ENCODE results near the gene KCNH4.

Gene KCNH4

DNA sequence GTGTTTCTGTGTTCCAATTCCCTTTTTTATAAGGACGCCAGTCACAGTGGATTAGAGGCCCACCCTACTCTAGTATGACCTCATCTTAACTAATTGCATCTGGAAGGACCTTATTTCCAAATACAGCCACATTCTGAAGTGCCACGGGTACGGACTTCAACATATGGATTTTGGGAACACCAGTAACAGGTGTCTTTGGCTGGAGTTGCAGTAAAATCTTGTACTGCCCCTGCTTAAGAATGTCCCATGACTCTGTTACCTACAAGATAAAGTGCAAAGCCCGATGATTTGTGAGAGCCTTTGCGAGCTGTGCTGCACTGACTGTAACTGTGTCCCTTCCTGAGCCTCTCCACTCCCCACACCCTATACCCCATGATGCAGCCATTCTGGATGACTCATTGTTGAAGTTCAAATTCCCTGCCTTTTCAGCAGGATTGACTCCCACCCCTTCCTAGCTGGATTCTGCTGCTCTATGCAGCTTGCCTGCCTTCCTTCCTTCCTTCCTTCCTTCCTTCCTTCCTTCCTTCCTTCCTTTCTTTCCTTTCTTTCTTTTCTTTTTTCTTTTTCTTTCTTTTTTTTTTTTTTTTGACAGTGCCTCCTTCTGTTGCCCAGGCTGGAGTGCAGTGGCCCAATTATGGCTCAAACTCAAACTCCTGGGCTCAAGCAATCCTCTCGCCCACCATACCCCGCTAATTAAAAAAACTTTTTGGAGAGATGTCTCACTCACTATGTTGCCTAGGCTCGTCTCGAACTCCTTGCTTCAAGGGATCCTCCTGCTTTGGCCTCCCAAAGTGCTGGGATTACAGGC is 2.2 kb upstream of the KCNH4 start:
- in situ Hi-C loops (cut with HindIII; ENCODE audit: low pct_ligation_motif_present, low pct_unique_long_range_greater_than_20kb, low sequenced_read_pairs) = no loop called here
- peak; percentile 53 for DNase-seq

DNA sequence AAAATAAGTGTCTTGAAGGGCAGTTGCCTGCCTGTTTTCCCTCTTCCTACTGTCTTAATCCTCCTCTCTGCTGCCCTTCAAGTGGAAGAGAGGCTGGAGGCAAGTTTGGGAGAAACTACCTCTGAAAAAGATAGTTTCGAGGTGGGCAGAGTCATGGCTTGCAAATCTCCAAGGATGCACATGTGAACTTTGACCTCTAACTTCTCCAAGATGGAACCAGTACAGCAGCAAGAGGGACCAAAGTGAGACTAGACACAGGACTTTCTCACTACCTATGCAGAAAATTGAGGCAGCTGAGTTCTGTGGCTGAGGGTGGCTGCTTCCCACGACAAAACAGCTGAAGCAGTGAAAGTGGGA is 887 bp upstream of the KCNH4 start:
- in situ Hi-C loops (cut with HindIII; ENCODE audit: low pct_ligation_motif_present, low pct_unique_long_range_greater_than_20kb, low sequenced_read_pairs) = no loop called here
- DNase-seq = no peak

DNA sequence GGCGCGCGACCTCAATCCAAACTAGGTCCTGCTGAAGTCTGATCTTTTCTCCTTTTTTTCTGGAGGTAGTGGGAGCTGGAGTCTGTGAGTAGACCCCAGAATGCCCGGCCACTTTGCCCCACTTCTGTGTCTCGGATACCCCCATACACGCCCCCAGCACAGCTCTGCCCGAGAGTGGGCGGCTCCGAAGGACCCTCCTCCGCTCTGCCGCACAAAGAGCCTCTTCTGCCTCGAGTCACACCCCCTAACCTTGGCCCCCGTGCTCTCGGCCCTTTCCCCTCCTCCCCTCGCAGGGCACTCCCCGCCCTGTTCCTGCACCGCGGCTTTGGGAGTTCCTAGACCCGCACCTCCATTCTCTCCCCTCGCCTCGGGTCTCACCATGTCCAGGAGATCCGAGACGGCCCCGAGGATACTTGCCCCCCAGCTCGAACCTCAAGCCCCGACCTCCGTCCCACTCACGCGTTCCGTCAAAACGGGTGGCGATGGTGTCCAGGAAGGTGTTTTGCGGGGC is 476 bp downstream of the KCNH4 start:
- in situ Hi-C loops (cut with HindIII; ENCODE audit: low pct_ligation_motif_present, low pct_unique_long_range_greater_than_20kb, low sequenced_read_pairs) = no loop called here
- no peak for DNase-seq

DNA sequence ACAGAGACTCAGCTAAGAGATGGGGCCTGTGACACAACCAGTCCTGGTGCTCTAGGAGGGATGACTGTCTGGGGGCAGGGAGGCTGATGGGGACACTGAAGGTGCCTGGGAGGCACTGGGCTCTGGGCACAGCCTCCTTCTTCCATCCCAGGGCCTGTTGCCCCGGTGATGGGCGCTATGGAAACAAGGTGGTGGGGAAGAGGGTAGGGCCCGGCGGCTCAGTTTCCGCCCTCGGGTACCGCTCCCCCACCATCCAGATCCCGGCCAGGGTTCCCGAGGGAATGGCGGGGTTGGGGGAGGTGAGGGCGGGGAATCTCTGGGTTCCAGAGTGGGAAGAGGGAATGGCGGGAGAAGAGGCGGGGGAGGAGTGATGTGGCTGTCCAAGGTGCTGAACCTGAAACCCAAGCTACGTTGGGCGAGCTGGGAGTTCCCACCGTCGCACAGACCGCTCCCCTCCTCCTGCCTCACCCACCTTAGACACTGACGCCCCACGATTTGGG is 981 bp downstream of the KCNH4 start:
- DNase-seq = peak; percentile 67
- in situ Hi-C loops (cut with HindIII; ENCODE audit: low pct_ligation_motif_present, low pct_unique_long_range_greater_than_20kb, low sequenced_read_pairs) = no loop called here

DNA sequence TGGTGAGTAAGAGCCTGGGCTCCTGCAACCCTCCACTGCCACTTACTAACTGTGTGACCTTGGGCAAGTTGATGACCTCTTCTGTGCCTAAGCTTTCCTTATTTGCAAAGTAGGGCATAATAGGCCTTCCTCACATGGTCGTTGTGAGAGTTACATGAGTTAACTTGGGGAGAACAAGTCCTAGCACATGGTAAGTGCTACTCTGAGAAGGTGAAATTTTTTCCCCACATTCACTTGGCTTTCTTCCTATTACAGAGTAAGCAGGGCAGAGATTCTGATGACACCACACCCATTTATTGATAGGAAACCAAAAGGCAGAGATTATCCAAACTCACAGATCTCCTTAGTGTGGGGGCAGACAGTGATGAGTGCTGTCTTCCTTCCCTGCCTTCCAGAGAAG is 1.6 kb downstream of the KCNH4 start:
- in situ Hi-C loops (cut with HindIII; ENCODE audit: low pct_ligation_motif_present, low pct_unique_long_range_greater_than_20kb, low sequenced_read_pairs) = no loop called here

DNA sequence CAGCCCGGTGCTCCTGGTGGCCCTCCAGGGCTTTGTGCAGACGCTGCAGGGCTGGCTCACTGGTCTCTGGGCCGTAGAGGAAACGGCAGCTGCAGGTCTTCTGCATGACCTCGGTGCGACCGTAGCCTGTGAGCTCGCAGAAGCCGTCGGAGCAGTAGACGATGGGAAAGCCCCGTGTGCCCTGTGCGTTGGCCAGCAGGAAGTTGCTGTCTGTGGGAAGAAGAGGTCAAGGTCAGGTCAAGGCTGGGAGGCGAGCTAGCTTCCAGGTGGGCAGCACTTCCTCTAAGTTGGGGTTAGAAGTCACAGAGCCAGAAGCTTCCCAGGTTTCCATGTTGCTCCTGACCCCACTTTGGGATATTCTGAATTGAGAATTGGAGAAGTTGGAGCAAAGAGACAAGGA is 2.1 kb downstream of the KCNH4 start:
- no peak for DNase-seq

More for the DNA sequence above, 1.6 kb downstream of the KCNH4 start:
- no peak for DNase-seq

DNA sequence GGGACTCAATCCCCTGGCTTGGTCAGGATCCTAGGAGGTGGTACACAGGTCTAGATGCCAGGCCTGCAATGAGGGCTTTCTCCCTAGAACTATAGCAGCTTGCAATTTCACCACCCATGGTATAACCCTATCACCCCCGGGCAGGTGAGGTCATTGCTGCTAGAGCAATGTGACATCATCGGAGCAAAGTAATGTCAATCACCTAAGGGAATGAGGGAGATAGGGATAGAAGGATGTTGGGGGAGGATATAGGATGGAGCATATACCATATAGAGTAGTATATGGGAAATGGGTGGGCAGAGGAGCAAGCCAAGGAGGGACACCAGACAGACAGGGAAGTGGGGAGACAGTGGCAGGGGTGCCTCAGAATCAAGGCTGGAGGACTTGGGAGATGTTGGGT is 3.3 kb downstream of the KCNH4 start:
- in situ Hi-C loops (cut with HindIII; ENCODE audit: low pct_ligation_motif_present, low pct_unique_long_range_greater_than_20kb, low sequenced_read_pairs) = no loop called here
- no peak for DNase-seq

More for the DNA sequence above, 2.1 kb downstream of the KCNH4 start:
- in situ Hi-C loops (cut with HindIII; ENCODE audit: low pct_ligation_motif_present, low pct_unique_long_range_greater_than_20kb, low sequenced_read_pairs) = no loop called here

DNA sequence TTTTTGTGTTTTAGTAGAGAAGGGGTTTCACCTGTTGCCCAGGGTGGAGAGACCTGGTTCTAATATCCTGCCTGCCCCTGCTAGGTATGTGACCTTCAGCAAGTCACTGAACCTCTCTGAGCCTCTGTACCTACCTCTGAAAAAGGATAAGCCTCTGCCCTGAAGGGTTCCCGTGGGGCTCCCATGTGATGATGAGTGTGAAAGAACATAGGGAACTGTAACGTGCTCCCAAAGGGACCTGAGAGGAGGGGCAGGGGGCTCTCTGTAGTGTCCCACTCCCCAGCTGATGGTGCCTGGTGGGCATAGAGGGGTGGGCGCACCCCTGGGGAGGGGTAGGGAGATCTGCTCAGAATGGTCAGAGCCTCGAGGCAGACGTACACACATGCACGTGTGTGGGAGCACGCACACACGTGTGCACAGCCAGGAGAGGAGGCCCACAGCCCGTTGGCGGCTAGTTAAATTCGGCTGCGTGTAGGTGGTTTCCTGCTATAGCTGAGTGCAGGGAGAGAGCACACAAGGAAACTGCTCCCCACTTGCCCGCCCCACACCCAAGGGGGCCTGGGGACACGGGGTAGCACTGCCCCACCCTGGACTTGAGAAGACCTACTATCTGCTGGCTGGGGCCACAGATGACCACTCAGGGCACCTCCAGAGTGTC is 6.7 kb downstream of the KCNH4 start:
- no peak for DNase-seq
- in situ Hi-C loops (cut with HindIII; ENCODE audit: low pct_ligation_motif_present, low pct_unique_long_range_greater_than_20kb, low sequenced_read_pairs) = no loop called here

DNA sequence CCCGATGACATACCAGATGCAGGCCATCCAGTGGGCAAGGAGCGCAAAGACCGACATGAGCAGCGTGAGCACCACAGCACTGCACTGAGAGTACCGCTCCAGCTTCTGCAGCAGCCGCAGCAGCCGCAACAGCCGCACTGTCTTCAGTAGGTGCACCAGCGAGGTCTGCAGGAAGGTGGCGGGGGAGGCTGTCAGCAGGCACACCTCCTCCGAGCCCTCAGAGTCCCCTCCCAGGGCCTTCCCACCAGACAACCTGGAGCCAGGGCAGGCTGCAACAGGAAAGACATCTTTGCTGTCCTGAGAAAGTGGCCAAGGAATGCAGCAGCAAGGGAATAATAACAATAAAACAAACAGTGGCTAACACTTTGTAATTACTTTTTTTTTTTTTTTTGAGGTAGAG is 9.1 kb downstream of the KCNH4 start:
- no peak for DNase-seq
- in situ Hi-C loops (cut with HindIII; ENCODE audit: low pct_ligation_motif_present, low pct_unique_long_range_greater_than_20kb, low sequenced_read_pairs) = no loop called here

DNA sequence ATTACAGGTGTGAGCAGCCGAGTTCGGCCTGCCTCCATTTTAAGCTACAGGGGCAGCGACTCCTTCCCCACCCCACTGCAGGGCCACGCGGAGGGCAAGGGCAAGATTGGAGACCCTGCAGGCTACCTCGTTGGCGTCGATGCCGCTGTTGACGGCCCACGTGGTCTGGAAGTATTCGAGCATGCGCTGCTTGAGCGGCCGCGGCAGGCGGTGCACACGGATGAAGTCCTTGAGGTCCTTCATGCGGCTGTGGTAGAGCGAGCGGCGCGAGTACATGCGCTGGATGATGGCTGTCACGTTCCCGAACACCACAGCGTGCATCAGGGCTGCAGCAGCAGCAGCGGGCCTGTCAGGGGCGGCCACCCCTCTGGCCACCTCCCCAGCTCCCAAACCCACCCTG is 11.6 kb downstream of the KCNH4 start:
- in situ Hi-C loops (cut with HindIII; ENCODE audit: low pct_ligation_motif_present, low pct_unique_long_range_greater_than_20kb, low sequenced_read_pairs) = no loop called here
- no peak for DNase-seq

DNA sequence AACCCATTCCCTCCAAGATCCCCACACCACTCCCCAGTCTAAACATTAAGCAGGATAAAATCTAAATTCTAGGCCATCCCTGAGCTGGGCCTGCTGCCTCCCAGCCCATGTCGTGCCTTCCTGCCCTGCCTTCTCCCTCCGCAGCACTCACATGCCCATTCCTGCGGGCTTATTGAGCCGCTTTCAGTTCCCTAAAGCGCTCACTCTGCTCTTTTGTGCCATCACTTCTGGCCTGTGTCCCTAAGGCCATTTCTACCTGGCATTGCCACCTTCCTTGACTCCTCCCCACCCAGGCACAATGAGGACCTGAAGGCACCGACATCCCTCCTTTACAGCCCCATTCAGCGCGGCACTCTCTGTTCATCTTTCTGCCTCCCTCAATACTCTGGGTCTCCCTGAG is 13.1 kb downstream of the KCNH4 start:
- in situ Hi-C loops (cut with HindIII; ENCODE audit: low pct_ligation_motif_present, low pct_unique_long_range_greater_than_20kb, low sequenced_read_pairs) = no loop called here
- no peak for DNase-seq

DNA sequence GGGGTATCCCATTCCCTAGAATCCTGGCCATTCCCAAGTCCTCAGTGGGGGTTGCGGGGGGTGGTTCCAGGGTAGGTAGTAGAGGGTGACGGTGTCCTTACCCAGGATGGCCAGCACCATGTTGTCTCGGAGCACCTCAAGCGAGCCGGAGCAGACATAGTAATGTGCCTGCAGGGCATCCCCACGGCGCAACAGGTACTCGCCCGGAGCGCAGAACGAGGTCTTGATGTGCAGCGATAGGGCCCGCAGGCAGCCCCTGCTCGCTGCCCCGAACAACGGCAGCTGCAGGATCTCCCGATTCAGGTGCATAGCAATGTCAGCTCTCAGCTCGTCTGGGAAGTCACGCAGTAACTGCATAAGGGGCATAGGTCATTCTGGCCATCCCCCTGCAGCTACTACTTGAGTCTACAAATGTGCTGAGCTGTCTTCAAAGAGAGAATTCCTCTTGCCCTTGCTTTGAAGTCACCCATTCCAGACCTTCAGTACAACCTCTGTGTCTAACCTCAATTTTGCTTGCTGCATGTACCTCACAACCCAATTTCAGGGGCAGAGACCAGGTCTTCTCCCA is 14.7 kb downstream of the KCNH4 start:
- DNase-seq = no peak
- in situ Hi-C loops (cut with HindIII; ENCODE audit: low pct_ligation_motif_present, low pct_unique_long_range_greater_than_20kb, low sequenced_read_pairs) = no loop called here

DNA sequence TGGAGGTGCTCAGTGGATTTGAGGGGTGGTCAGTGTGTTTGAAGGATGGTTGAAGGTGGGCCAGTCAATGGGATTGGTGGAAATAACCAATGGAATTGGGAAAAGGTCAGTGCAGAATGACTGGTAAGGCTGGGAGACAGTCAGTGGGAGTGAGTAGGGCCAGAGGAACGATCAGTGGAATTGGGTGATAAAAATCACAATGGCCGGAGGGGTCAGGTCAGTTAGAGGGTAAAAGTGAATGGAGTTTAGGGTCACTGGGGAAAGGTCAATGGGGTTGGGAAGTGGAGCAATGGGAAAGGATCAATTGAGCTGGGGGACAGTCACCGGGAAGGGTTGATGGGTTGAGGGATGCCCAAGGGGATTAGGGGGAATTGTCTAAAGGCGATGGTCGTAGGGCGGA is 15.2 kb downstream of the KCNH4 start:
- in situ Hi-C loops (cut with HindIII; ENCODE audit: low pct_ligation_motif_present, low pct_unique_long_range_greater_than_20kb, low sequenced_read_pairs) = no loop called here
- DNase-seq = no peak

DNA sequence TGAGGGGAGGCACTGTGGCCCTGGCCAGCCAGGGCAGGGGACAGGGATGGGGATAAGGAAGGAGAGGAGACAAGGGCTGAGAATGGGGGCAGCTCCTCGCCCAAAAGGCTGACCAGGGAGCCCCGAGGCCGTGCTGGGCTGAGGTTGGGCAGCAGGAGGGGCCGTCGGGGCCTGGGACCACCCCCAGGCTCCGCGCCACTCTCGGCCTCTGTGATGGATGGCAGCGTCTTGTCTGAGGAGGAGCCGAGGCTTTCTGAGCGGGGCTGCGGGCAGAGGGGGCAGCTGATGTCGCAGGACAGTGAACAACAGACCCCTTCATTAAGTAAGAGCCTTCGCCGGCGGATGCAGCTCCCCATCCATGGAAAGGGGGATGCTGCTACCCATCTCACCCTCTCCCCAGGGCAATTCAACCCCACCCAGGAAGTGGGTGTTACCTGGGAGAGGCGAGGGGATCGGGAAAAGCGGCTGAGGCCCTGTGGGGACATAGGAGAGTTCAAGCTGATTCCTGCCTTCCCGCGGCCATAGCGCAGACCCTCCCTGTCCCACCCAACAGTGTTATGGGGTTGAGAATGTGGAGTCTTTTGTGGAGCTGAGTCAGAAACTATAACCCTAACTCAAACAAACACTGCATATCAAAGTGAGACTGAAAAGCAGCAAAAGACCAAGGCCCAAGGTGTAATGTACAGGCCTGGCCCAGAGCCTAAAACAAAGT is 17.1 kb downstream of the KCNH4 start:
- in situ Hi-C loops (cut with HindIII; ENCODE audit: low pct_ligation_motif_present, low pct_unique_long_range_greater_than_20kb, low sequenced_read_pairs) = no loop called here
- DNase-seq = no peak

DNA sequence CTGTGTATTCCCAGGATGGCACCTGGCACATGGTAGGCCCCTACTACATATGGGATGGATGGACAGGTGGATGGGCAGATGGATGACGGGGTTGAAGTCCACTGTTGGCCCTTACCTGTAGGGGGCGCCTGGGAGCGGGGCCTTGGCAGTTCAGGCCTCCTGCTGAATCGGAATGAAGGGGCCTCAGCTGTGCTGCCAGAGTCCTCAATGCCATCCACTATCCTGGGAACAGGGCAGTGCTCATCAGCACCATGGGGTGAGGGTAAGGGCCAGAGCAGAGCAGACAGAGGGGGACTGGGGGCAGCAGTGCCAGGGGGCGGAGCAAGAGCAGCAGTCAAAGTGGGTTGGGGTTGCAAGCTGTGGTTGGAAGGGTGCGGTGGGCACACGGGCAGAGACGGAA is 17.8 kb downstream of the KCNH4 start:
- no peak for DNase-seq
- in situ Hi-C loops (cut with HindIII; ENCODE audit: low pct_ligation_motif_present, low pct_unique_long_range_greater_than_20kb, low sequenced_read_pairs) = no loop called here

DNA sequence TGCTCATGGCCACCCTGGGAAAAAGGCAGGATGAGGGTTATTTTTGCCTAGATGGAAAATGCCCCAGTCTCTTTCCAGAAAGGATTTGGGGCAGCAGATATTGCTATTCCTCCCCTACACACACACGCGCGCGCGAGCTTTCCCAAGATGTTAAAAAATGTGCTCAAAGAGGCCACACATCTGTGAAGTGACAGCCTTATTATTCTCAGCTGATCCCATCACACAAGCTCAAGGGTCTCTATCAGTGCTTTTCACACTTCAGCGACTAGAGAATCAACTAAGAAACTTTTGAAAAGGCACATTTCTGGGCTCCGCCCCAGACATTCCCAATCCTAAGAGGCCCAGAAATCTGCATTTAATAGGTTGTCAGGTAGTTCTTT is 20.4 kb downstream of the KCNH4 start:
- in situ Hi-C loops (cut with HindIII; ENCODE audit: low pct_ligation_motif_present, low pct_unique_long_range_greater_than_20kb, low sequenced_read_pairs) = no loop called here
- no peak for DNase-seq

DNA sequence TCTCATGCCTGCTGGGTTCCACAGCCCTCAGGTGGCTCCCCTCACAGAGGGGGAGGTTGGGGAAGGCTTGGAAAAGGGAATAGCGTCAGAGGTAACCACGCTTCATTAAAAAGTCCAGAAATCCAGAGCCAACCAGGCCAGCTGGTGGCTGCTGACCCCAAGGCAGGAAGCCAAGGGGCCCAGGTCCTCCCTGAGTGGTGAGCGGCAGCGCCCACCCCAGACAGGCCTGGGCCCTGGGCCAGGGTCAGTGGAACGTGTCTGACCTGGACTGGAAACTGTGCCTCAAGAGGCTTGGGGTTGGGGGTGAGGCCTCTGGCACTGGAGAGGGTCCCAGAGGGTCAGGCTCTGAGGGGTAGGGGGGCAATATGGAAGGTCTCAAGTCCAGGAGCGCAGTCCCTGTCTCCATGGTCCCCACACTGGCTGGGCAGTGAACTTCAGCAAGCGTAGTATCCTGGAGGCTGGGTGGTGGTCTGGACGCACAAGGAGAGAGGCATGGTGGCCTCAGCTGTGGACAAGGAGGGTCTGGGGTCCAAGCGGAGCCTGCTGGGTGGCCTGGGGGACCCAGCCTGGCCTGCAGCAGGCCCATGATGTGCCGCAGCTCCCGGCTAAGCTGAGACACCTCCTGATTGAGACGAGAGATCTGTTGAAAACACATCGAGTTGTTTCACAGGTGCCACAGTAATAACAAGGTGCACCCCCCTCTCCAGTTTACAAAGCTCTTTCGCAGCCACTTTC is 21.0 kb downstream of the KCNH4 start:
- in situ Hi-C loops (cut with HindIII; ENCODE audit: low pct_ligation_motif_present, low pct_unique_long_range_greater_than_20kb, low sequenced_read_pairs) = no loop called here
- DNase-seq = no peak

DNA sequence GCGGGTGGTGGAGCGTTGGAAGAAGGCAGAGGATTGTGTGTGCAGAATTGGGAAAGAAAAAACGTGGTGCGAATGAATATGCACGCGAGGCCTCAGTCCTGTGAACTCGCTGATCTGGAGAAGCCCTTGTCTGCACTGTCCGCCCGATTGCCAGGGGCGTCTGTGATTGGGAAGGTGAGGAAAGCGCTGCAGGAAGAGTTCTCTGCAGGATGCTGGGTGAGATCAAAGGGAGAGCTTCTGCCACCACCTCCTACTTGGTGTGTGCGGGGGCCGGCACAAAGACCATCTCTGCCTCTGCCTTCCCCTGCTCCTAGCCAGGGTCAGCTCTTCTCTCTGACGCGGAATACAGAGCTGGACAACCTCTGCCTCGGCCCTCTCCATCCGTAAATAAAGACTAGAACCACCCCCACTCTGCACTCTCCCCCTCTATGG is 25.3 kb downstream of the KCNH4 start:
- DNase-seq = no peak
- in situ Hi-C loops (cut with HindIII; ENCODE audit: low pct_ligation_motif_present, low pct_unique_long_range_greater_than_20kb, low sequenced_read_pairs) = no loop called here

Data from ACHN (cell line).